Loucy (cell line): ENCODE data around the gene ZIC1.

Experiments
- H2AFZ ChIP-seq: fragments of 200-600 bp; sonication (generic); 2 replicates; pipeline ENCODE4 v1.6.0; 2016; ENCODE audit warnings: antibody characterized with exemption, mild to moderate bottlenecking, low read length, moderate library complexity
- H3F3A ChIP-seq: fragments of 200-600 bp; 2 replicates; pipeline ENCODE4 v1.6.0; 2016; ENCODE audit warnings: antibody characterized with exemption, low read depth, mild to moderate bottlenecking
- H3K27me3 ChIP-seq: fragments of 200-600 bp; sonication (generic); 2 replicates; pipeline ENCODE4 v1.6.1; 2014; ENCODE audit warnings: low read length, mild to moderate bottlenecking; ENCODE audit not compliant: insufficient read depth, poor library complexity, severe bottlenecking
- H3K36me3 ChIP-seq: fragments of 200-600 bp; sonication (generic); 2 replicates; pipeline ENCODE4 v1.6.1; 2016; ENCODE audit warnings: low read length; ENCODE audit not compliant: insufficient read depth
- H3K4me1 ChIP-seq: fragments of 200-600 bp; sonication (generic); 2 replicates; pipeline ENCODE4 v1.5.1; 2014; ENCODE audit warnings: low read length, mild to moderate bottlenecking; ENCODE audit not compliant: insufficient read depth, poor library complexity, severe bottlenecking
- H3K4me2 ChIP-seq: fragments of 200-600 bp; sonication (generic); 2 replicates; pipeline ENCODE4 v1.6.0; 2014; ENCODE audit warnings: antibody characterized with exemption, low read length, low read depth, mild to moderate bottlenecking; ENCODE audit not compliant: poor library complexity, severe bottlenecking
- H3K4me3 ChIP-seq: fragments of 200-600 bp; sonication (generic); 2 replicates; pipeline ENCODE4 v1.5.1; 2014; ENCODE audit warnings: low read length, mild to moderate bottlenecking, mixed read lengths; ENCODE audit not compliant: poor library complexity, severe bottlenecking
- H3K79me2 ChIP-seq: fragments of 200-600 bp; sonication (generic); 2 replicates; pipeline ENCODE4 v1.6.1; 2014; ENCODE audit warnings: low read length; ENCODE audit not compliant: insufficient read depth
- H3K9ac ChIP-seq: fragments of 200-600 bp; sonication (generic); 2 replicates; pipeline ENCODE4 v1.6.0; 2014; ENCODE audit warnings: mild to moderate bottlenecking, low read depth, low read length, moderate library complexity; ENCODE audit not compliant: poor library complexity, severe bottlenecking
- H3K9me2 ChIP-seq: fragments of 200-600 bp; sonication (generic); replicated peaks from 2 replicates; pipeline ENCODE4 v1.6.1; 2016; ENCODE audit warnings: low read depth, low read length, mixed read lengths
- H3K9me3 ChIP-seq: fragments of 200-600 bp; sonication (generic); 2 replicates; pipeline ENCODE4 v1.6.1; 2014; ENCODE audit warnings: mild to moderate bottlenecking, antibody characterized with exemption, low read length, low read depth; ENCODE audit not compliant: insufficient read depth
- H4K20me1 ChIP-seq: fragments of 200-600 bp; sonication (generic); 2 replicates; pipeline ENCODE4 v1.6.0; 2014; ENCODE audit warnings: antibody characterized with exemption, low read length, mild to moderate bottlenecking; ENCODE audit not compliant: insufficient read depth, poor library complexity, severe bottlenecking
- CTCF ChIP-seq: fragments of 200-600 bp; sonication (generic); conservative IDR thresholded peaks from 2 replicates; pipeline ENCODE4 v1.5.1; 2014; ENCODE audit warnings: mild to moderate bottlenecking, antibody characterized with exemption, low read length
- EZH2phosphoT487 ChIP-seq: fragments of 200-600 bp; IDR thresholded peaks from 2 replicates; pipeline ENCODE4 v1.6.1; 2018; ENCODE audit warnings: antibody characterized with exemption, mild to moderate bottlenecking, moderate library complexity, borderline replicate concordance

Gene ZIC1

GRCh38 chr3:147394884-147395225, 14.3 kb upstream of the ZIC1 start:
- Histone ChIP-seq H3K27me3 (no peaks in the 10 kb centered on the region), H4K20me1 (no peaks in the 10 kb centered on the region), H3K4me1 (no peaks in the 10 kb centered on the region), H3F3A (no peaks in the 10 kb centered on the region), H3K9ac (no peak overlapping the region), H3K9me3 (no peaks in the 10 kb centered on the region), H3K79me2 (no peaks in the 10 kb centered on the region), H2AFZ (no peak overlapping the region), H3K9me2 (no peaks in the 10 kb centered on the region), H3K4me2 (no peak overlapping the region), H3K4me3 (no peak overlapping the region), H3K36me3 (no peaks in the 10 kb centered on the region)
- TF ChIP-seq CTCF, result no peak
- no peak for TF ChIP-seq EZH2phosphoT487

GRCh38 chr3:147395899-147396711, 13.1 kb upstream of the ZIC1 start:
- Histone ChIP-seq H3K36me3 (no peaks in the 10 kb centered on the region), H2AFZ (no peak overlapping the region), H3K9me3 (no peaks in the 10 kb centered on the region)

GRCh38 chr3:147396712-147397046, 12.5 kb upstream of the ZIC1 start:
- no peaks in the 10 kb centered on the region for H3K27me3 ChIP-seq

More at GRCh38 chr3:147395899-147396711, 13.1 kb upstream of the ZIC1 start:
- Histone ChIP-seq H3K4me3 (no peak overlapping the region), H3K9ac (no peak overlapping the region), H3K9me2 (no peaks in the 10 kb centered on the region), H3K79me2 (no peaks in the 10 kb centered on the region), H3F3A (no peaks in the 10 kb centered on the region), H3K4me1 (no peaks in the 10 kb centered on the region), H4K20me1 (no peaks in the 10 kb centered on the region), H3K27me3 (no peaks in the 10 kb centered on the region), H3K4me2 (no peak overlapping the region)
- no peak for TF ChIP-seq CTCF

More at GRCh38 chr3:147396712-147397046, 12.5 kb upstream of the ZIC1 start:
- Histone ChIP-seq H3K4me1 (no peaks in the 10 kb centered on the region), H3K9ac (no peak overlapping the region), H3K4me2 (no peak overlapping the region), H4K20me1 (no peaks in the 10 kb centered on the region), H3K79me2 (no peaks in the 10 kb centered on the region), H3K9me2 (no peaks in the 10 kb centered on the region), H2AFZ (no peak overlapping the region), H3K36me3 (no peaks in the 10 kb centered on the region), H3F3A (no peaks in the 10 kb centered on the region), H3K9me3 (no peaks in the 10 kb centered on the region), H3K4me3 (no peak overlapping the region)
- TF ChIP-seq CTCF (no peak), EZH2phosphoT487 (no peak)
